ENCODE results near the gene KEL.
"Not testable (repeated sequence)": the region's sequence is repeated elsewhere in the genome, so short reads cannot be mapped to it uniquely, and the experiment has no call there.

KEL gene

GRCh38 chr7:142961973-142962926, at the start of gene KEL:
Gene KEL, minus strand, starts transcription at chr7:142962363. Its CDS starts 157 bp downstream, at chr7:142962206.
- no peak for DNase-seq (ENCODE audit: low spot score)

- peak; percentile 86 for DNase-seq (ENCODE audit: low spot score)
Measured at GRCh38 chr7:143008007-143008901, 46.1 kb upstream of the KEL start.

- DNase-seq (ENCODE audit: low spot score), result no peak
Measured at GRCh38 chr7:143005632-143006260, 43.6 kb upstream of the KEL start.

GRCh38 chr7:143003393-143004051, 41.4 kb upstream of the KEL start:
- DNase-seq (ENCODE audit: low spot score), result peak; percentile 67

GRCh38 chr7:143002898-143003297, 40.7 kb upstream of the KEL start:
- no peak for DNase-seq (ENCODE audit: low spot score)

GRCh38 chr7:143002106-143002505, 39.9 kb upstream of the KEL start:
- no peak for DNase-seq (ENCODE audit: low spot score)

- DNase-seq (ENCODE audit: low spot score), result no peak
Measured at GRCh38 chr7:143000648-143001047, 38.5 kb upstream of the KEL start.

- no peak for DNase-seq (ENCODE audit: low spot score)
Measured at GRCh38 chr7:142999793-143000192, 37.6 kb upstream of the KEL start.

GRCh38 chr7:142998966-142999365, 36.8 kb upstream of the KEL start:
- no peak for DNase-seq (ENCODE audit: low spot score)

GRCh38 chr7:142997456-142997989, 35.4 kb upstream of the KEL start:
- DNase-seq (ENCODE audit: low spot score), result no peak

- no peak for DNase-seq (ENCODE audit: low spot score)
Measured at GRCh38 chr7:142992427-142992826, 30.3 kb upstream of the KEL start.

GRCh38 chr7:142984297-142984696, 22.1 kb upstream of the KEL start:
- no peak for DNase-seq (ENCODE audit: low spot score)

GRCh38 chr7:142983825-142984224, 21.7 kb upstream of the KEL start:
- DNase-seq (ENCODE audit: low spot score), result no peak

- not testable (repeated sequence) for DNase-seq (ENCODE audit: low spot score)
Measured at GRCh38 chr7:142978402-142978801, 16.2 kb upstream of the KEL start.

- DNase-seq (ENCODE audit: low spot score), result no peak
Measured at GRCh38 chr7:142974626-142975025, 12.5 kb upstream of the KEL start.

GRCh38 chr7:142969183-142969582, 7.0 kb upstream of the KEL start:
- no peak for DNase-seq (ENCODE audit: low spot score)

- DNase-seq (ENCODE audit: low spot score), result no peak
Measured at GRCh38 chr7:142968229-142968628, 6.1 kb upstream of the KEL start.

GRCh38 chr7:142964502-142965246, 2.5 kb upstream of the KEL start:
- DNase-seq (ENCODE audit: low spot score), result no peak

GRCh38 chr7:142963993-142964392, 1.8 kb upstream of the KEL start:
- no peak for DNase-seq (ENCODE audit: low spot score)

- DNase-seq (ENCODE audit: low spot score), result no peak
Measured at GRCh38 chr7:142962991-142963390, 828 bp upstream of the KEL start.

- no peak for DNase-seq (ENCODE audit: low spot score)
Measured at GRCh38 chr7:142961595-142961972, 579 bp downstream of the KEL start.
